Smooth muscle cell (in vitro differentiated cells): ENCODE results near the gene SEMA6A. TPM values are rescaled to one million over a fixed set of nuclear protein-coding genes. Genes with fewer than 3 reads are reported as not detected.

ENCODE experiments used
- DNase-seq: peaks from one replicate; lab custom pipeline; 2025; ENCODE audit not compliant: unreplicated experiment; lab: John Stamatoyannopoulos, UW
- H2AFZ ChIP-seq: fragments of 200-600 bp; sonication (generic); 2 replicates; pipeline ENCODE4 v1.6.0; 2016; ENCODE audit warnings: antibody characterized with exemption, low read depth, mild to moderate bottlenecking
- H3F3A ChIP-seq: fragments of 200-600 bp; sonication (generic); 2 replicates; pipeline ENCODE4 v1.6.0; 2017; ENCODE audit warnings: antibody characterized with exemption, low read depth
- H3K27ac ChIP-seq: fragments of 200-600 bp; sonication (generic); 2 replicates; pipeline ENCODE4 v1.5.1; 2016; ENCODE audit warnings: low read depth, mild to moderate bottlenecking
- H3K27me3 ChIP-seq: fragments of 200-600 bp; sonication (generic); 2 replicates; pipeline ENCODE4 v1.6.1; 2016; ENCODE audit warnings: low read depth, mild to moderate bottlenecking
- H3K36me3 ChIP-seq: fragments of 200-600 bp; sonication (generic); 2 replicates; pipeline ENCODE4 v1.5.1; 2016; ENCODE audit warnings: low read depth
- H3K4me1 ChIP-seq: fragments of 200-600 bp; sonication (generic); 2 replicates; pipeline ENCODE4 v1.5.1; 2016; ENCODE audit warnings: low read depth
- H3K4me2 ChIP-seq: fragments of 200-600 bp; sonication (generic); 2 replicates; pipeline ENCODE4 v1.6.0; 2016; ENCODE audit warnings: mild to moderate bottlenecking
- H3K4me3 ChIP-seq: fragments of 200-600 bp; sonication (generic); 2 replicates; pipeline ENCODE4 v1.5.1; 2016; ENCODE audit warnings: mild to moderate bottlenecking
- H3K79me2 ChIP-seq: fragments of 200-600 bp; sonication (generic); 2 replicates; pipeline ENCODE4 v1.6.0; 2016; ENCODE audit warnings: low read depth, mild to moderate bottlenecking
- H3K9ac ChIP-seq: fragments of 200-600 bp; sonication (generic); 2 replicates; pipeline ENCODE4 v1.6.0; 2016; ENCODE audit warnings: low read depth
- H3K9me3 ChIP-seq: fragments of 200-600 bp; sonication (generic); replicated peaks from 2 replicates; pipeline ENCODE4 v1.5.1; 2016; ENCODE audit warnings: low read depth
- H4K20me1 ChIP-seq: fragments of 200-600 bp; sonication (generic); 2 replicates; pipeline ENCODE4 v1.6.0; 2016; ENCODE audit warnings: low read depth
- WGBS: methylation state at CpG from one replicate; pipeline ENCODE4 v1.1.7; 2016; ENCODE audit warnings: low lambda C conversion rate; 5-methylcytosine and 5-hydroxymethylcytosine counted together
- polyA plus RNA-seq: library from polyadenylated mRNA; unstranded; fragments of >200 nt; fragmentation: Nextera tagmentation; extraction: Ambion mirVana; gene quantifications from 2 replicates; pipeline ENCODE4 v1.2.1, GENCODE V29; 2016
- total RNA-seq: library from RNA; depleted of rRNA; stranded (reverse); fragments of >200 nt; gene quantifications from 2 replicates; pipeline ENCODE4 v1.2.3, GENCODE V29; 2014
- TF ChIP-seq, protein P1 (sequence below): fragments of 200-600 bp; sonication (generic); IDR thresholded peaks from 2 replicates; pipeline ENCODE4 v1.5.1; 2017; ENCODE audit warnings: borderline replicate concordance, mild to moderate bottlenecking, antibody characterized with exemption; ENCODE audit not compliant: insufficient read depth, poor library complexity, severe bottlenecking

The SEMA6A gene
- total and polyA plus RNA-seq, 2 experiments from 2014 or later = 6.3 to 12.9 TPM

DNA sequence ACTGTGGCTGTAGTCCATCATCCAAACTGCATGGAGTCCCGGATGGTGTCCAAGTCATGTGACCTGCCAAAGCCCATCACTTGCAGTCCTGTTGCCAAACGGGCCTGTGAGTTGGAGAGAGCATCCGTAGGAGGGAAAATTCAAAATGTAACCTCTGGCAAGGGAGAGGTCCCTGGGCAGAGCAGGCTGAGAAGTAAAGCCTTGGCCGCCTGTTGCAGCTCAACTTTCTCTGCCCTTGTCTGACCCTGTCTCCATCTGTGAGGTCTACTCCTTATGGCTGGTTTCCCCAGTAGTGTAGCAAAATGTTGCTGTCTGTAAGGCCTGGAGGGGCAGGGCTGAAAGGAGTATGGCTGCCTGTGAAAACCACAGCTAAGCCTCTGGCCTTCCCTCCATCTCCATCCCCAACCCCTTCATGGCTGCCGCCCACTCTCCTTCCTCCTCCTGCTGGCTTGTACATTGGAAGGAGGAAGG is 163.5 kb downstream of the SEMA6A start:
- Histone ChIP-seq H3F3A (no peaks in the 10 kb centered on the region), H3K9me3 (no peaks in the 10 kb centered on the region), H4K20me1 (no peaks in the 10 kb centered on the region), H3K27me3 (no peaks in the 10 kb centered on the region), H3K27ac (no peak overlapping the region), H3K4me1 (no peaks in the 10 kb centered on the region), H3K9ac (no peak overlapping the region), H2AFZ (no peak overlapping the region), H3K79me2 (no peaks in the 10 kb centered on the region), H3K4me3 (no peak overlapping the region), H3K36me3 (no peaks in the 10 kb centered on the region), H3K4me2 (no peak overlapping the region)
- no peak for DNase-seq
- 86% methylated on average over 5 of the region's 5 CpGs for whole genome bisulfite sequencing
- TF ChIP-seq, protein P1, sequence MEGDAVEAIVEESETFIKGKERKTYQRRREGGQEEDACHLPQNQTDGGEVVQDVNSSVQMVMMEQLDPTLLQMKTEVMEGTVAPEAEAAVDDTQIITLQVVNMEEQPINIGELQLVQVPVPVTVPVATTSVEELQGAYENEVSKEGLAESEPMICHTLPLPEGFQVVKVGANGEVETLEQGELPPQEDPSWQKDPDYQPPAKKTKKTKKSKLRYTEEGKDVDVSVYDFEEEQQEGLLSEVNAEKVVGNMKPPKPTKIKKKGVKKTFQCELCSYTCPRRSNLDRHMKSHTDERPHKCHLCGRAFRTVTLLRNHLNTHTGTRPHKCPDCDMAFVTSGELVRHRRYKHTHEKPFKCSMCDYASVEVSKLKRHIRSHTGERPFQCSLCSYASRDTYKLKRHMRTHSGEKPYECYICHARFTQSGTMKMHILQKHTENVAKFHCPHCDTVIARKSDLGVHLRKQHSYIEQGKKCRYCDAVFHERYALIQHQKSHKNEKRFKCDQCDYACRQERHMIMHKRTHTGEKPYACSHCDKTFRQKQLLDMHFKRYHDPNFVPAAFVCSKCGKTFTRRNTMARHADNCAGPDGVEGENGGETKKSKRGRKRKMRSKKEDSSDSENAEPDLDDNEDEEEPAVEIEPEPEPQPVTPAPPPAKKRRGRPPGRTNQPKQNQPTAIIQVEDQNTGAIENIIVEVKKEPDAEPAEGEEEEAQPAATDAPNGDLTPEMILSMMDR = no peak

DNA sequence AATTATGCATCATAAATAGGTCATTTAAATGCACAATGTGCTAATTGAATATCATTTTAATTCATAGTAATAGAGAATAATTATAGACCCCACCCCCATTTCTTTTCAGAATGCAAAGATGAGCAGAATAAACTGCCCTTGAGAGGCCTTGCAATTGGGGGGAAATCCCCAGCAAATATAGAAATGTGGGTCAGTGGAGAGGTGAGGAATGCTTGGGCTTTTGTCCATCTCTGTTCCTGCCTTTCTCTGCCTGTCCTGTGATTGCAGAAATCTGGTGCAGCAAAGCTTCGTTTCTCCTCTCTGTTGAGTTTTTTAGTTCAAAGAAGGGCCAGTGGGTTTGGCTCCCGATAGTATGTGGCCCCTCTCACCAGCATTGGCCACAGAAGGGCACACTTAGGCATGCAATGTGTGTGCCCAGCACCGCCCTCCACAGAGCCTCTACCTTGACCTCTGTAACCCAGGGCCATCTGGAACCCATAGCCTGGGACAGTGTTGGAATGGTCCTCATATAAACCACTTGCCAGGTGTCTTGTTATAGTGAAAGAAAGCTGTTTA is 164.2 kb downstream of the SEMA6A start:
- H3K4me1 ChIP-seq = no peaks in the 10 kb centered on the region
- no peak overlapping the region for H3K4me2 ChIP-seq
- H3K9me3 ChIP-seq = no peaks in the 10 kb centered on the region
- no peak for DNase-seq
- H3K4me3 ChIP-seq = no peak overlapping the region
- H2AFZ ChIP-seq = no peak overlapping the region
- TF ChIP-seq, protein P1 = no peak
- H3K27ac ChIP-seq = no peak overlapping the region
- H3K9ac ChIP-seq = no peak overlapping the region
- H3K27me3 ChIP-seq = no peaks in the 10 kb centered on the region
- no peaks in the 10 kb centered on the region for H4K20me1 ChIP-seq
- WGBS = 94% methylated on average over 3 of the region's 3 CpGs
- no peaks in the 10 kb centered on the region for H3F3A ChIP-seq
- H3K79me2 ChIP-seq = no peaks in the 10 kb centered on the region
- H3K36me3 ChIP-seq = no peaks in the 10 kb centered on the region

DNA sequence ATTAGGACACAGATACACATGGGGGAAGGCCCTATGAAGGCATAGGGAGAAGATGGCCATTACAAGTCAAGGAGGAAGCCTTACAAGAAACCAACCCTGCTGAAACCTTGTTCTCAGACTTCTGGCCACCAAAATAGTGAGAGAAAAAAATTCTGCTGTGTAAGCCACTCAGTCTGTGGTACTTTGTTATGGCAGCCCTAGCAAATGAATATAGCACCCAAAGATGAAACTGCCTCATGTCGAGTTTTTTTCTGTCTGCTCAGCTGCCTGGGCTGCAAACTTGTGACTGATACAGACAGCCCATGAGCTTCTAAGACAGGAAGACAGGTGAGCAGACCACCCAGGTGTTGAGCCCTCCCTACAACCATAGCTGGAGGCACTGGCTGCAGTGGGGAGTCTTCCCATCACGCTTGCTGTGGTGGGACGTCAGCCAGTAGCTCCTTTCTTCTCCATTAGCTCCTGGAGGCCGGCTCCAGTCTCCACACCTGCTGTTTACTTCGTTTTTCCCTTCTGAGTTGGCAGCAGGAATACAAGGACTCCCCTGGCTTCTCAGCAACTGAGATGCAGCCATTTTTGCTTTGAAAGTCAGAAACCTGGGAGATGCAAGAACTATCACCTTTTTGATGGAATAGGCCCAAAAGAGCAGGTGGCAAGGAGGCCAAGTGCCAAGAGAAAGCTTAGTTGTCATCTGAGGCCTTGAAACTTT is 164.9 kb downstream of the SEMA6A start:
- H3F3A ChIP-seq = no peaks in the 10 kb centered on the region
- no peak overlapping the region for H2AFZ ChIP-seq
- no peak overlapping the region for H3K27ac ChIP-seq
- no peaks in the 10 kb centered on the region for H3K9me3 ChIP-seq
- H3K27me3 ChIP-seq = no peaks in the 10 kb centered on the region
- TF ChIP-seq, protein P1 = no peak
- no peaks in the 10 kb centered on the region for H3K4me1 ChIP-seq
- H3K4me3 ChIP-seq = no peak overlapping the region
- no peak for DNase-seq
- H3K4me2 ChIP-seq = no peak overlapping the region
- no peaks in the 10 kb centered on the region for H3K36me3 ChIP-seq
- no peaks in the 10 kb centered on the region for H4K20me1 ChIP-seq
- 87% methylated on average over 5 of the region's 5 CpGs for WGBS
- H3K79me2 ChIP-seq = no peaks in the 10 kb centered on the region
- no peak overlapping the region for H3K9ac ChIP-seq
